CD14-positive monocyte (primary cell): ENCODE measurements around the gene KLHL13. TPM values are rescaled to one million over a fixed set of nuclear protein-coding genes. Genes with fewer than 3 reads are reported as not detected.

ENCODE experiments used
- DNase-seq, 3 donors: peaks; one replicate each; pipeline ENCODE4 v3.0.0-alpha.2; 2011 to 2022
- H2AFZ ChIP-seq: 2 replicates; pipeline ENCODE4 v1.6.0; 2012; ENCODE audit warnings: mild to moderate bottlenecking, low read depth, low read length, inconsistent platforms; ENCODE audit not compliant: insufficient read depth, poor library complexity, severe bottlenecking
- H3K27ac ChIP-seq, 2 donors: 1 replicate in 1 of 2; 2 replicates in 1 of 2; pipeline ENCODE4 v1.5.1; 2012 to 2013; ENCODE audit warnings: low read length in 2 of 2, control low read depth in 1 of 2, inconsistent platforms in 1 of 2, low read depth in 1 of 2, mild to moderate bottlenecking in 1 of 2
- H3K27me3 ChIP-seq, 2 donors: one replicate each; pipeline versions ENCODE4 v1.6.0 to v1.6.1; 2011 to 2013; ENCODE audit warnings: low read length in 2 of 2; ENCODE audit not compliant: control insufficient read depth in 2 of 2, insufficient read depth in 2 of 2
- H3K36me3 ChIP-seq, 2 donors: replicated peaks in 1 of 2; 1 replicate in 1 of 2; 2 replicates in 1 of 2; pipeline versions ENCODE4 v1.5.1 to v1.6.1; 2012 to 2013; ENCODE audit warnings: low read length in 2 of 2, control low read depth in 1 of 2, inconsistent platforms in 1 of 2, mild to moderate bottlenecking in 1 of 2; ENCODE audit not compliant: insufficient read depth in 2 of 2, control insufficient read depth in 1 of 2
- H3K4me1 ChIP-seq, 2 donors: 1 replicate in 1 of 2; 2 replicates in 1 of 2; pipeline versions ENCODE4 v1.5.1 to v1.6.1; 2012 to 2013; ENCODE audit warnings: low read length in 2 of 2, control low read depth in 1 of 2, inconsistent platforms in 1 of 2, mild to moderate bottlenecking in 1 of 2, moderate library complexity in 1 of 2; ENCODE audit not compliant: insufficient read depth in 2 of 2, control insufficient read depth in 1 of 2
- H3K4me2 ChIP-seq: replicated peaks from 2 replicates; pipeline ENCODE3; 2012; ENCODE audit warnings: low read length, moderate library complexity, mild to moderate bottlenecking; ENCODE audit not compliant: poor library complexity, severe bottlenecking; ENCODE audit errors: extremely low read depth
- H3K4me3 ChIP-seq, 3 experiments: fragments of 200-600 bp in 1 of 3; sonication (generic) in 1 of 3; replicated peaks in 1 of 3; 1 replicate in 2 of 3; 2 replicates in 1 of 3; pipeline ENCODE4 v1.5.1; 2011 to 2013; ENCODE audit warnings: low read length in 3 of 3, mild to moderate bottlenecking in 3 of 3, control low read depth in 2 of 3, low read depth in 2 of 3, inconsistent platforms in 1 of 3, moderate library complexity in 1 of 3
- H3K79me2 ChIP-seq: 2 replicates; pipeline ENCODE4 v1.6.0; 2012; ENCODE audit warnings: mild to moderate bottlenecking, control low read depth, inconsistent platforms, low read length, moderate library complexity; ENCODE audit not compliant: insufficient read depth
- H3K9ac ChIP-seq: 2 replicates; pipeline ENCODE4 v1.6.0; 2017; ENCODE audit warnings: low read length, mild to moderate bottlenecking; ENCODE audit not compliant: insufficient read depth, poor library complexity, severe bottlenecking
- H3K9me3 ChIP-seq, 2 donors: replicated peaks in 1 of 2; 1 replicate in 1 of 2; 2 replicates in 1 of 2; pipeline versions ENCODE4 v1.5.1 to v1.6.1; 2012 to 2013; ENCODE audit warnings: low read length in 2 of 2, control low read depth in 1 of 2; ENCODE audit not compliant: control insufficient read depth in 1 of 2, insufficient read depth in 1 of 2
- H4K20me1 ChIP-seq: 2 replicates; pipeline ENCODE4 v1.6.0; 2012; ENCODE audit warnings: mild to moderate bottlenecking, low read length, control low read depth, moderate library complexity; ENCODE audit not compliant: insufficient read depth
- H3K27ac Mint-ChIP-seq, 7 donors: one replicate each; pipeline ENCODE4 v1.8.0; 2020; ENCODE audit warnings: mild to moderate bottlenecking in 7 of 7, mixed read lengths in 7 of 7, moderate library complexity in 6 of 7, inconsistent platforms in 2 of 7
- H3K27me3 Mint-ChIP-seq, 3 donors: one replicate each; pipeline ENCODE4 v1.8.0; 2021 to 2022; ENCODE audit warnings: low read depth in 3 of 3, mild to moderate bottlenecking in 3 of 3, mixed read lengths in 3 of 3, moderate library complexity in 3 of 3, inconsistent platforms in 1 of 3
- H3K36me3 Mint-ChIP-seq, 2 donors: one replicate each; pipeline ENCODE4 v1.8.0; 2020; ENCODE audit warnings: mixed read lengths in 2 of 2, inconsistent platforms in 1 of 2, mild to moderate bottlenecking in 1 of 2
- H3K4me1 Mint-ChIP-seq: one replicate; pipeline ENCODE4 v1.8.0; 2020; ENCODE audit warnings: mild to moderate bottlenecking, mixed read lengths
- H3K4me3 Mint-ChIP-seq, 2 donors: one replicate each; pipeline ENCODE4 v1.8.0; 2020; ENCODE audit warnings: mild to moderate bottlenecking in 2 of 2, mixed read lengths in 2 of 2, moderate library complexity in 1 of 2
- H3K9me3 Mint-ChIP-seq, 7 donors: one replicate each; pipeline ENCODE4 v1.8.0; 2020 to 2022; ENCODE audit warnings: mixed read lengths in 7 of 7, mild to moderate bottlenecking in 6 of 7, moderate library complexity in 6 of 7, inconsistent platforms in 2 of 7
- WGBS: methylation state at CpG from one replicate; pipeline ENCODE4 v1.1.5; 2013; ENCODE audit warnings: missing lambda C conversion rate; ENCODE audit not compliant: insufficient coverage; 5-methylcytosine and 5-hydroxymethylcytosine counted together
- intact Hi-C, 2 donors: fragments of 100-400 bp; cut with micrococcal nuclease; formaldehyde crosslinking; loops; one replicate each; pipeline versions ENCODE4 v1.15.0 to v1.15.1; 2023
- polyA plus RNA-seq, 3 donors: library from polyadenylated mRNA; depleted of rRNA in 1 of 3; unstranded in 2 of 3; stranded (reverse) in 1 of 3; fragments of 300-500 nt in 2 of 3; fragments of >200 nt in 1 of 3; fragmentation: Illumina TruSeq in 2 of 3; gene quantifications; 1 replicate in 2 of 3; 2 replicates in 1 of 3; pipeline ENCODE4 v1.2.3, GENCODE V29; 2012 to 2021
- TF ChIP-seq, protein P1 (sequence below): fragments of 200-600 bp; IDR thresholded peaks from one replicate; pipeline ENCODE4 v1.8.0; 2022; ENCODE audit warnings: antibody characterized with exemption, mild to moderate bottlenecking

Gene KLHL13
- polyA plus RNA-seq, 3 donors = 0.05 to 0.41 (median 0.10) TPM

- H3K9ac ChIP-seq = no peak overlapping the region
- no peak overlapping the region for H2AFZ ChIP-seq
- Mint-ChIP-seq H3K9me3 (peaks cover 0 to 5% (median 0%) of the 10 kb centered on the region in 7 donors), H3K4me1 (no peaks in the 10 kb centered on the region), H3K36me3 (no peaks in the 10 kb centered on the region), H3K27me3 (peaks cover 0 to 3% (median 0%) of the 10 kb centered on the region in 3 donors), H3K27ac (no peak overlapping the region), H3K4me3 (no peak overlapping the region)
- DNase-seq = no peak
- no peaks in the 10 kb centered on the region for H3K36me3 ChIP-seq
- H3K9me3 ChIP-seq = no peaks in the 10 kb centered on the region
- peaks cover 0 to 2% of the 10 kb centered on the region in 2 donors for H3K27me3 ChIP-seq
- no peak overlapping the region for H3K4me2 ChIP-seq
- no peaks in the 10 kb centered on the region for H4K20me1 ChIP-seq
- intact Hi-C loops = no loop called here
- no peaks in the 10 kb centered on the region for H3K79me2 ChIP-seq
- H3K27ac ChIP-seq = no peak overlapping the region
- H3K4me3 ChIP-seq = no peak overlapping the region
- no peaks in the 10 kb centered on the region for H3K4me1 ChIP-seq
- TF ChIP-seq, protein P1, sequence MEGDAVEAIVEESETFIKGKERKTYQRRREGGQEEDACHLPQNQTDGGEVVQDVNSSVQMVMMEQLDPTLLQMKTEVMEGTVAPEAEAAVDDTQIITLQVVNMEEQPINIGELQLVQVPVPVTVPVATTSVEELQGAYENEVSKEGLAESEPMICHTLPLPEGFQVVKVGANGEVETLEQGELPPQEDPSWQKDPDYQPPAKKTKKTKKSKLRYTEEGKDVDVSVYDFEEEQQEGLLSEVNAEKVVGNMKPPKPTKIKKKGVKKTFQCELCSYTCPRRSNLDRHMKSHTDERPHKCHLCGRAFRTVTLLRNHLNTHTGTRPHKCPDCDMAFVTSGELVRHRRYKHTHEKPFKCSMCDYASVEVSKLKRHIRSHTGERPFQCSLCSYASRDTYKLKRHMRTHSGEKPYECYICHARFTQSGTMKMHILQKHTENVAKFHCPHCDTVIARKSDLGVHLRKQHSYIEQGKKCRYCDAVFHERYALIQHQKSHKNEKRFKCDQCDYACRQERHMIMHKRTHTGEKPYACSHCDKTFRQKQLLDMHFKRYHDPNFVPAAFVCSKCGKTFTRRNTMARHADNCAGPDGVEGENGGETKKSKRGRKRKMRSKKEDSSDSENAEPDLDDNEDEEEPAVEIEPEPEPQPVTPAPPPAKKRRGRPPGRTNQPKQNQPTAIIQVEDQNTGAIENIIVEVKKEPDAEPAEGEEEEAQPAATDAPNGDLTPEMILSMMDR = no peak
Observed at GRCh38 chrX:117969328-117969727, 147.3 kb downstream of the KLHL13 start.

DNA sequence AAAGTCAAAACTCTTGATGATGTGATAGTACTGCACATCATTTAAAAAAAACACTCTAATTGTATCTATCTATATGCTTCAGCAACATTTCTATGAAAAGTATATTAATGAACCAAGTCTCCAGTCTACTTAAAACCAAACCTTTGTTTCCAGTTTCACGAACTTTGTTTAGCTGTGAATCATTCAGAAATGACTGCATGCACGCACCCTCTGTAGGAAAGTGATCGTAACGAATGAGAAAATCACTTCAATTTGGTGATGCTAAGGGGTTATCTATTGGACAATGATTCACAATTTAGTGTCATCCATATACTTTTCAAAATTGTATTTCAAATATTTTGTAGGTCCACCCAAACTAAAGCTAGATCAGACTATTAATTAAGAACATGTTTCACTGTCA, 157.6 kb downstream of the KLHL13 start:
- no peak for DNase-seq
- no peak overlapping the region for H3K27ac ChIP-seq
- H2AFZ ChIP-seq = no peak overlapping the region
- H3K4me1 ChIP-seq = no peaks in the 10 kb centered on the region
- no peaks in the 10 kb centered on the region for H3K4me1 Mint-ChIP-seq
- no peak overlapping the region for H3K4me2 ChIP-seq
- no peak overlapping the region for H3K27ac Mint-ChIP-seq
- no peaks in the 10 kb centered on the region for H3K79me2 ChIP-seq
- H3K27me3 ChIP-seq = no peaks in the 10 kb centered on the region
- no peaks in the 10 kb centered on the region for H3K9me3 Mint-ChIP-seq
- H3K9ac ChIP-seq = no peak overlapping the region
- TF ChIP-seq, protein P1 = no peak
- H3K27me3 Mint-ChIP-seq = no peaks in the 10 kb centered on the region
- no peaks in the 10 kb centered on the region for H4K20me1 ChIP-seq
- no peaks in the 10 kb centered on the region for H3K36me3 Mint-ChIP-seq
- H3K4me3 Mint-ChIP-seq = no peak overlapping the region
- WGBS = no CpG with 5 or more reads among the region's 4 CpGs
- no peak overlapping the region for H3K4me3 ChIP-seq
- intact Hi-C loops = no loop called here
- H3K36me3 ChIP-seq = no peaks in the 10 kb centered on the region
- H3K9me3 ChIP-seq = no peaks in the 10 kb centered on the region
